NCI-H510A (cell line): Measurements from ENCODE around the gene TAC3.

ENCODE experiments used
- DNase-seq: peaks from one replicate; lab custom pipeline; 2025; lab: John Stamatoyannopoulos, UW

The TAC3 gene

DNA sequence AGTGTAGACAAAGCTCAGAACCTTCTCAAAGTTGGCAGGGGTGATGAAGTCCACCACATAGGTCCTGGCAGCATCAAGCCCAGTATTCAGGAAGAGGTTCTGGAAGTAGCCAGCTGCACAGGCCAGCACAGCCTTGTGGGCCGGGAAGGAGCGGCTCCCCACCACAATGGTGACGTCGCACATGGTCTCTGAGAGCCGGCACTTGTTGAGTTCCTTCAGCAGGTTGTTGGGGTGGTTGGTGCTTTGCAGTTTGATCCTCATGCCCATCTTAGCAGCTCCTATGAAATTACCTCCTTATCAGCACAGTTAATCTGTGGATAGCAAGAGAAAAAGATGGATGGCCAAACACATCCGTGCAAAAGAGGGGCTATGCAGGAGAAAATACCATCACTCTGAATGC is 11.7 kb downstream of the TAC3 start:
- no peak for DNase-seq

GRCh38 chr12:57003395-57003794 is 12.9 kb downstream of the TAC3 start:
- no peak for DNase-seq

DNA sequence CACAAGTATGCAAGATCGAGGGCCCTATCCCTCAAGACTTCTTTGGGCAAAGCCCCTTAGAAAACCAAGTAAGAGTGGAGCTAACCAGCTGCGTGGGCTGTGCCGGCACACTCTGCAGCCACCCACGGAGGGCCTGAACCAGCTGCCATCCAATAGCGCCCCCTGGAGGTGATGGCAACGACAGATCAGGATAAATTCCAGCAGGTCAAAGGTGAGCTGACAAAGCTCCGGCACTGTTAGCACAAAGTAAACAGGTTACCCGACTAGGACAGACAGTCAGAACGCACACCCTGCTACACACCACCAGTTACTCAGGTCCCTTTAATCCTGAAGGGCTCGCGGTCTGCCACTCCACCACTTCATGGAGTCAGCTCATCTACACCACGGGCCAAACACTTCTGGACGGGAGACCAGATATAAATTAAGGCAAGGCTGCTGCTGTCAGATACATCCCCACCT is 14.9 kb downstream of the TAC3 start:
- peak; percentile 30 for DNase-seq

GRCh38 chr12:57000393-57000792 is 15.9 kb downstream of the TAC3 start:
- DNase-seq = no peak

GRCh38 chr12:56999456-56999855 is 16.9 kb downstream of the TAC3 start:
- DNase-seq = no peak

GRCh38 chr12:56998981-56999380 is 17.3 kb downstream of the TAC3 start:
- no peak for DNase-seq

DNA sequence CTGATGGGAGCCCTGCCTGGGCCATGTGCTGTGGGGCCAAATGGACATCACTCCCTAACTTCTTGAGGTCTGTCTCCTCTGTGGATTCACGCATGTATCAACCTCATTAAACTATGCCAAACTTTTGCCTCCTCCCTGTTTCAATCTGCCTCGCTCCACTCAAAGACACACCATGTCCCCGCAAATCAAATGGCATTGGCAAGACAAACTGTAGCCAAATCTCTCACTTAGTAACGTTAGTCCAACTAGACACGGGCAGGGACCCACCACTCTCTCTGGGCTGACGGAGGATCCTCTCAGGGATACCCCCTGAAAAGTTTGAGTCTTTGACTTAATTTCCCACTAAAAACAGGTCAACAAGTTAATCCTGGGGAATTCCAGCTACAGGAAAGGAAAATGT is 18.0 kb downstream of the TAC3 start:
- DNase-seq = no peak

- DNase-seq = no peak
These were observed 19.4 kb downstream of the TAC3 start for GRCh38 chr12:56996793-56997545.

DNA sequence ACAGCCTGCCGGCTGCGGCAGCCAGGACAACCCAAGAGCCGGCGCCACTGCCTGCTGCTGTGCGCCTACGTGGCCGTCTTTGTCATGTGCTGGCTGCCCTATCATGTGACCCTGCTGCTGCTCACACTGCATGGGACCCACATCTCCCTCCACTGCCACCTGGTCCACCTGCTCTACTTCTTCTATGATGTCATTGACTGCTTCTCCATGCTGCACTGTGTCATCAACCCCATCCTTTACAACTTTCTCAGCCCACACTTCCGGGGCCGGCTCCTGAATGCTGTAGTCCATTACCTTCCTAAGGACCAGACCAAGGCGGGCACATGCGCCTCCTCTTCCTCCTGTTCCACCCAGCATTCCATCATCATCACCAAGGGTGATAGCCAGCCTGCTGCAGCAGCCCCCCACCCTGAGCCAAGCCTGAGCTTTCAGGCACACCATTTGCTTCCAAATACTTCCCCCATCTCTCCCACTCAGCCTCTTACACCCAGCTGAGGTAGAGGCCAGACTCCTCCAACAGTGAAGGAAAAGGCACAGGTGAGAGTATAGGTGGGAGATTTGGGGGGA is 20.3 kb downstream of the TAC3 start:
- no peak for DNase-seq

GRCh38 chr12:56995201-56995929 is 21.0 kb downstream of the TAC3 start:
- DNase-seq = no peak

- DNase-seq = no peak
These were observed 22.0 kb downstream of the TAC3 start for GRCh38 chr12:56994231-56994746.

DNA sequence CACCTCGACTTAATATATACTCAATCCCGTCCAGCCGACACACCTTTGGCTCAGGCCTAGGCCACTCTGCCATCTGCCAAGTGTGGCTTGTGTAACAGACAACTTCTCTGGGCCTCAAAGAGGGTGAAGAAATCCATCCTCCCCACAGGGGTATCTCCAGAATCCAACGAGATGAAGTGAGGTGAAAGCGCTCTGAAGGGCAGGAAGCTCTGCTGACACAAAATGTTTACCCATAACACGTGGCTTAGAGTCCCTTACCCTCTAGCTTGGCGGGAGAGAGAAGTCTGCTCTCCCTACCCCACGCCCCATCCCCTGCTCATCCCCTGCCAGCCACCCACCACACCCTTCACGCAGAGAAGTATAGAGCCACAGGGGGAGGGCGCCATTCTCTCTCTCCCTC is 23.0 kb downstream of the TAC3 start:
- no peak for DNase-seq

DNA sequence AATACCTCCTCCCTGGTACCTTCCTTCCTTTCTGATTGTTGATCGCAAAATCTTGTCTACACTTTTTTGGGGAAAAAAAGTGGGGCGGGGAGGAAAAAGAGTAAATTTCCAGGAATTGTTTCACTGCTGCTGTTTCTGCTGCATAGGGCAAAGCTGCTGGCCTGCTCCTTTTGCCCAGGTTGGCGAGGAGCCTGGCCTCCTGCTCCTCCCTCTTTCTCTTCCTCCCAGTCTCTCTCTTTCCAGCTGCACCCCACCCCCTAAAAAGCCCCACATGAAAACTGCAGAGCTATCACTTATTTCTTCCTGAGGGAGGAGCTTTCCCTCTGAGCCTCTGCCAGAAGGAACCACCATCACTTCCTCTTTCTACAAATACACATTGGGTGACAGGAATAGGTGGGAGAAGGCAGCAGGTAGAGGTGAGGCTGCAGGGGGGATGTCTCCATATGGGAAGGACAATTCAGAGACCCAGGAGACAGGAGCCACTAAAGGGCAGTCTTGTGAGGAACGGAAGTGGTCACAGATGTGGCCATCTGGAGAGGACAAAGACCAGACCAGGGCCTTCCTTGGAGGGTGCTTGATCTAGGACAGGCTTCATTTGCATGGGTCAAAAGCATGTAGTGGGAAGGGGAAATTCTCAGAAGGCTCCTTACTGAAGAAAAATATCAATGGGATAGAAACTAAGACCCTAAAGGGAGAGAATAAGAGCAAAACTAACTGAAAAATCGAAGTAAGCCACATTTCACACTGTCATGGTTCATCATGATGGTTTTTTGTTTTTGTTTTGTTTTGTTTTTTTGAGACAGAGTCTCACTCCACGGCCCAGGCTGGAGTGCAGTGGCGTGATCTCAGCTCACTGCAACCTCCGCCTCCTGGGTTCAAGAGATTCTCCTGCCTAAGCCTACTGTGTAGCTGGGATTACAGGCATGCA is 24.7 kb downstream of the TAC3 start:
- DNase-seq = no peak

- no peak for DNase-seq
These were observed 25.5 kb downstream of the TAC3 start for GRCh38 chr12:56990648-56991318.

GRCh38 chr12:56989861-56990610 is 26.3 kb downstream of the TAC3 start:
- no peak for DNase-seq

DNA sequence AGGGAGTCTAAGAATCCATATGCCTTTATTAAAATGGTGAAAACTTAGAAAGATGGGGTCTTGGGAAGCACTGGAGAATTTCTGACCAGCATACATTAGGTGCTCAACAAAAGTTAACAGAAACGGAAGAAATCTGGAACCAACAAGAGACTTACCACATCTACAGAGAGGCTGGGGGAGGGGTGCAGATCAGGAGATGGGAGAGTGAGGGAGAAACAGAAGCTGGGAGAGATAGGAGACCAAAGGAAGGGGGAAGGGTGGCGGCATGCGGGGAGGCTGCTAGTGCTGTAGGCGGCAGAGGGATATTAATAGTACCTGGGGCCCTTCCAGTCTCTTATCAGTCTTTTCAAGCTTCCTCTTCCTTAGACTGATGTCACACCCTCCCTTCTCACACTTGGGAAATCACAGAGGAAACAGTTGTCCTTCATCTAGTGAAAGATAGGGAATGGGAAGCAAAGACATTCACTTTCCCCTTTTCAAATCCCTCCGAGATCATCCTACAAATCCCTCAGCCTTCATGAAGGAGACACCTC is 28.1 kb downstream of the TAC3 start:
- no peak for DNase-seq

GRCh38 chr12:56987551-56988053 is 28.7 kb downstream of the TAC3 start:
- peak; percentile 45 for DNase-seq

- DNase-seq = no peak
These were observed 29.3 kb downstream of the TAC3 start for GRCh38 chr12:56987011-56987410.

DNA sequence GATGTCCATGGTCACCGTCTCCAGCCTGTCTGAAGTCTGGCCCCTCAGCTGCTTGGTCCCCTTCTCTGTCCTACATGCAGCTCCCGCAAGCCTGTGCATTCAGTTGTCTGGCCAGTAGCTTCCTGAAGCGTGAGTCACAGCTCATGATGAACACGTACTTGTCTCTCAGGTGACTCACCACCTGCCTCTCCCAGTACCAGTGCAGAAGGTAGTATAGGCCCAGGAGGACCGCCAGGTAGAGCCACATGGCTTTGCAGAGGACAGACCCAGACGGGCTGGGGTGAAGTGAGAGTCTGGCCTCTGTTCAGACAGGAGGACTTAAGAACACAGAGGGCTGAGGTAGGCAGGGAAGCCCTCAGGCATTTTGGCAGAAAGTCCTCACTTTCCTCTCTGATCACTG is 30.6 kb downstream of the TAC3 start:
- DNase-seq = peak; percentile 28

GRCh38 chr12:56983386-56983785 is 32.9 kb downstream of the TAC3 start:
- no peak for DNase-seq
